Cerebellar nuclear complex (tissue), 1 donor: ENCODE measurements around the gene SHROOM1.

ENCODE experiments used
- DNase-seq, 2 experiments: peaks; one replicate each; lab custom pipeline; 2025; lab: John Stamatoyannopoulos, UW

SHROOM1 gene

DNA sequence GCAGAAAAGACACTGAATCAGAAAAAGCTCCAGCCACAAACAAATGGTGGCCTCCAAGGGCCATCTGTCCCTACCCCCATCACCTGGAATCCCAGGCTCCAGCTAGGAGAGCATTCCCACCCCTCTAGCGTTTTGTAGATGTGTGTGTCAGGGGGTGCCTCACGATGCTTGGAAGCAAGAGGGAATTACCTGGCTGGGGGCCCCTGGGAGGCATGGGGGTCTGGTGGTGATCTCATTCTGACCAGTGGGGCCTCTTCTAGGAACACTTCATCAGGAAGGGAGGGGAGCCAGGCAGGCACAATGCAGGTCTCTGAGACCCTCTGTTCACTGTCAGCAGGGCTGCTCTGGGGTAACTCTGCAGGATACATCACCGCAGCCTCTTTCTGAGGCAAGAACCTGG, 6.0 kb downstream of the SHROOM1 start:
- no peak for DNase-seq

DNA sequence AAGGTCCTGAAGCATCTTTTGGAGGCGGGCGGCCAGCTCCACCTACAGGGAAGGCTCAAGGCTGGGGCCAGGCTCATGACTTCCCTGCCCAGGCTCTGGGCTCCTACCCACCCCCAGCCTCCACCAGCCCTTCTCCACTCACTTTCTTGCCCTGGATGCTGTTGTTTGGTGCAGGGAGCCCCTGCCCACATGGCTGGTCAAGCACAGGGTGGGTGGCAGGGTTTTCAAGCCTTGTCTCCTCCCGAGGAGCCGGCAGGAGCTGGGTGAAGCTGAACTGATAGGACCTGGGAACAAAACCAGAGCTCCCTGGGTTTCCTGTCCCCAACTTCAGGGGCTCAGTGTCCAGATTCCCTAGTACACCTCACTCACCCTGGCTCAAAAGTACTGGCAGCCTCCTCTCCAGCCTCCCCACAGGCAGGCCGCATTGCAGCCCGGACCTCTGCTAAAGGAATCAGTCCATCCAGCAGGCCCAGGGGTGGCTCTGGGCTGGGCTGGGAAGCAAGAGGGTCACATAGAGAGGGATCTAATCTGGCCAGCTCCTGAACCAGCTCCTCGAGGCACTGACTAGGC, 6.9 kb downstream of the SHROOM1 start:
- no peak for DNase-seq

DNA sequence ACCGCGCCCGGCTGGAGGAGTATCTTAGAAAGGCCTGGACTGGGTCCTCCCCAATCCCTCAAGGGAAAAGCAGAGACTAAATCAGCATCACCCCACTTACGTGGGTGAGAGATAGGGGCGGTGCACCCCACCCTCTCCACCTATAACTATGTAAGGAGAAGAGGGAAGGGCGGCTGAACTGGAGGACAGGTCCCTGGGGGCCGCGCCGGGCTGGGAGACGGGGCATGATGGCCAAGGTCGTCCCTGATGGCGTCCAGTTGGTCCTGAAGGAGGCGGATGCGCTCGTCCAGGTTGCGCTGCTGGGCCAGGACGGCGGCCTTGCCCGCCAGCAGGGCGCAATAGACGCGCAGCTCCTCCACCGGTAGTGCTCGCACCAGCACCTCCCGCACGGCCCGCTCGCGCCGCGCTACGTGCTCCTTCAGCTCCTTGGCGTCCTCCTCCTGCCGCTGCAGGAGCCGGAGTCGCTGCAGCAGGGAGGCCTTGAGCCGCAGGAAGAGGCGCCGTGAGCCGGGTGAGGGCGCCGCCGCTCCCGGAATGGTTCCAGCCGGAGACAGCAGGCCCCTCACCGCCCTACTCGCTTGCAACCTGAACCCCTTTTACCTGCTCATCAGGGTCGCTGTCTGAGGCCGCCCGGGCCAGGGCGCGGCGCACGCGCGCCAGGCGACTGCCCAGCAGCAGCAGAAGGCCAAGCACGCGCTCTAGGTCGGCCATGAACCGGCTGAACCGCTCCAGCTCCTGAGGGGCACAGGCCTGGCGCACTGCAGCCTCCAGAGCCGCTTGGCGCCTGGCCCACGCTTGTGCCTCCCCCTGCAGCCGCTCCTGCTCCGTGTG, 7.6 kb downstream of the SHROOM1 start:
- DNase-seq = no peak

DNA sequence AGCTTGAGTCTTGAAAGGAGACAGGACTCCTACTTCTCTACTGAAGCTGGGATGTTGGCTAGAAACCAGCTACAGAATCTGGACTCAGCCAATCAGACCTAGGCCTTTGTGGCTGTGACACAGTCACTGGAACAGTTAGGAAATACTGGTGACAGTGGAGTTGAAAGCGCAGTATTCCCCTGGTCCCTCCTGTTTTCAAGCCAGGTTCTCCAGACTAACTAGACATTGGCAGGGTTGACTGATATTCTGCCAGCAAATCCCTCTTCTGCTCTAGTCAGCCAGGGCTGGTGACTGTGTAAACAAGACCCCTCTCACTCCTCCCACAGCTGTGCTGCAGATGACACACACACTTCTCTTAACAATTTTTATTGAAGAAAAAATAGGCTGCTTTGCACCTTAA, 8.7 kb downstream of the SHROOM1 start:
- no peak for DNase-seq

DNA sequence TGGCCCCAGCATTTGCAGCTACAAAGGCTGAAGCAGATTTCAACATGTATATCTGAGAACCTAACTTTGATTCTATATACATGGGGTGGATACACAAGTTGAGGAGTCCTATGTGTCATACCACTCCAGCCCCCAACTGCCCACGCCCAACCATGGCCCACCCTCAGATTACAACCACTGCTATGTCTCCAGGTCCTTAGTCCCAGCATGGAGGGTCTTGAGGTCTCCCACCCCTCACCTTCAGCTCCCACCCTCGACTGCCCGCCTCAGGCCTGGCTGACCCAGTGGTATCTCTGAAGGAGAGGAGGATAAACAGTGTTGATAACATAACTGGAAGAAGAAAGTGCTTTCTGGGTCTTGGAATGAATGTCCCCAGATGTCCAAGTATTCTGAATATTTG, 9.1 kb downstream of the SHROOM1 start:
- DNase-seq = no peak

DNA sequence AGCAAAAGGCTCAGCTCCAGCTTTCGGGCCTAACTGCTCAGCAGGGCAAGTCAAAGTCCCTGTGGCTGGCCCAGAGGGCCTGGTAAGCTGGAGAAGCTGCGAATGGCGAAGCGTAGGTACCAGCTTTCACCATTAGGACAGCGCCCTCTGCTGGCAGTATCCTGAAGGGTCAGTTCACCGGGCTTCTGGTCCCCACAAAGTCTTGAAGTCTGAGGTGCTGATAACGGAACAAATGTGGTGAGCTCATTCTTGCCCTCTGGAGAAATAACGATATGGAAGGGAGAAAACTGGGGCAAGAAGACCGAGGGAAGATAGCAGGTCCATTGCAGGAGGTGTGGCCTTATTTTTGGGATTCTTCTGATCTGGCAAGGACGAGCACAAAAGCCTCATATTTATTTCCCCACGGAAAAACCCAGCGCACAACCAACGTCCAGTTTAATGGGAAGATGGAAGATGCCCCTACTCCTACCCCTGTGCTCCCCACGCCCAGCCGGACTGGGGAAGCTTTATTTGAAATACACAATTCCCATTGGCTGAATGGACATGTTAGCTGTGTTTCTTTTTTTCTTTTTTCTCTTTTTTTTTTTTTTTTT, 10.2 kb downstream of the SHROOM1 start:
- peak; percentile 9 to 74 for DNase-seq

DNA sequence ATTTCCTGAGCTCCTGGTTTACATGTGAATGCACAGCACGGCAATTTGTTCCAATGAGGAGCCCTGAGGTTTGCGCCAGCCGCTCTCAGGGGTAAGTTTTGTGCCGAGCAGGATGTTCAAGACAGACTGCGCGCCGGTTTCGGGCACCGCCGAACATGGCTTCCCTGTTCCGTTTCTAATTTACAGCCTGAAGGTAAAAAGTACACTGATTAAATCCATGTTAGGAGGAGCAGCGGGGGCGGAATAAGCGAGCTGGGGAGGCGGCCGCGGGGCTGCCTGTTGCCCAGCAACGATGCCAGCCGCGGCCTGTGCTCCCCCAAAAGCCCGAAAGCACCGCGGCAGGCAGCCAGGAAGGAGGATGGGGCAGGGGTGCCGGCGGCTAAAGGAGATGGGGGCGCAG, 11.0 kb downstream of the SHROOM1 start:
- no peak for DNase-seq

DNA sequence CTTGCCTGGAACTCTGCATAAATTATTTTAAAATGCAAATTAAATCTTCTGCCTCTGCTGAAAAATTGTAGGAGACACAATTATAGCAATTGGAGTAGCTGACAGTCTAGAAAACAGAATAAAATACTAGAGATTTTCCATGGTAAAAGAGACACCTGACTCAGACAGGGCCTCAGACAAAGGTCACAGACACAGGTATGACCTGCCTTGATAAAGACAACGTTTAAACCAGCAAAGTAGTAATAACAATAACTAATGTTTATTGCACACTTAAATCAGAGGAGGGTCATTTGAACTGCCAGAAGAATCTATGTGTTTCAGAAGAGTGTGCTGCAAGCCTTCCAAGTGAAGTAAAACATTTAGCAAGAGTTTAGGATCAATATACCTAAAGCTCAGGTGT, 13.4 kb downstream of the SHROOM1 start:
- no peak for DNase-seq

DNA sequence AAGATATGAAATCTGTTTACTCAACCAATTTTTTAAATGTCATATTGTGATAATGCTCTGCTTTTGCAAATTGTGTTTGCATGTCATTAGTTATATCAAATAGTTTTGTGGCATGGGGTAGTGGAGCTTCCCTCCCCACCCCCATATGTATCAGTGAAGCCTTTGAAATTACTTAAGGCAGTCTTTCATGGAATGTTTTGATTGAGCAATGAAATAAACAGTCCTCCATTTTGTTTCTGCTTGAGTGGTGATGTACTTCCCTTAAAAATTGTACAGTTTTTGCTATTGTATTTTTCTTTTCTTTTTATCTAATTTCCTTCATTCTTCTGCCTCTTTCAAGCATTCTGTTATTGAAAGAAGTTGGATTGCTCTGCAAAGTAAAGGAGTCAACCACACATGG, 13.9 kb downstream of the SHROOM1 start:
- DNase-seq = no peak

DNA sequence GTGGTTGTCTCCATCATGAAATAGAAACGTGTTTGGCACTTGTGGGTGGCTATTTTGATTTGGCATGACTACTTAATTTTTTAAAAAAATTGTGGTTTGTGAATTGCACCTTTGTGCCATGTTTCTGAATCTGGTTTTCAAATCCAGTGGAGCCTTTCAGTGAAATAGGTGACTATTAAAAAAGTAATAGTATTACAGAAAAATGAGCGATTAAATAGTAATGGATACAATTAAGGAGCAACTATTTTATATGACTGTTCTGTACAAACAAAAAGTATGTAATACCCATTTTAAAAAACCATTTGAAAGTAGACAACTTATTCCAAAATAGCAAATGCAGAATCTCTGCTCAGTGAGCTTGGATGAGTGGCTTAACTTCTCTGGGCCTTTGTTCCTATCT, 14.4 kb downstream of the SHROOM1 start:
- DNase-seq = no peak

DNA sequence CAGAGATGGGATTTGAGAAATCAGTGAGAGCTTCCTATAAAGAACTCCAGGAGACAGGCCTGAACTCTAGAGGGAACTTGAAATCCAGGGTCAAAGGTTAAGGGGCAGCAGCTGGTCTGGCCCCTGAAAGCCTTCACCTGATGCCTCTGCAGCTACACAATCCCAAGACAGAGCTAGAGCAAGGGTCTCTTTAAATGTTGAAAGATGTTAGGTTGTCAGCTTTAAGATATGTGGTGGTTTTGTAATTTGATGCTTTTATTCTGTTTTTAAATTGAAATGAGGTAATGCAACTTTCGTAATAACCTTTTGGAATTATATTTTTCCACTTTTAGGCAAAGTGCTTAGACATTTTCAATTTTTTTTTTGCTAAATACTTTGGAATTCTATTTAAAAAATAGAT, 15.0 kb downstream of the SHROOM1 start:
- no peak for DNase-seq

DNA sequence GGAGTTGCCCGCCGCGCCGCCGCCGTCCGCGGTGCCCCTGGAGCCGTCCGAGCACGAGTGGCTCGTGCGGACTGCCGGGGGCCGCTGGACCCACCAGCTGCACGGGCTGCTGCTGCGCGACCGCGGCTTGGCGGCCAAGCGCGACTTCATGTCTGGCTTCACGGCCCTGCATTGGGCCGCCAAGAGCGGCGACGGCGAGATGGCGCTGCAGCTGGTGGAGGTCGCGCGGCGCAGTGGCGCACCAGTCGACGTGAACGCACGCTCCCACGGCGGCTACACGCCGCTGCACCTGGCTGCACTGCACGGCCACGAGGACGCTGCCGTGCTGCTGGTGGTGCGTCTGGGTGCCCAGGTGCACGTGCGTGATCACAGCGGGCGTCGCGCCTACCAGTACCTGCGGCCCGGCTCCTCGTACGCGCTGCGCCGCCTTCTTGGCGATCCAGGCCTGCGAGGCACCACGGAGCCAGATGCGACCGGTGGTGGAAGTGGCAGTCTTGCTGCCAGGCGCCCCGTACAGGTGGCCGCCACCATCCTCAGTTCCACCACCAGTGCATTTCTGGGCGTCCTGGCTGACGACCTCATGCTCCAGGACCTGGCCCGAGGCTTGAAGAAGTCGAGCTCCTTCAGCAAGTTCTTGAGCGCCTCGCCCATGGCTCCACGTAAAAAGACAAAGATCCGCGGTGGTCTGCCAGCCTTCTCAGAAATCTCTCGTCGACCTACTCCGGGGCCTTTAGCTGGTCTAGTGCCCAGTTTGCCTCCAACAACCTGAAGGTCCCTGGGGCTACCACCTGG, 15.7 kb downstream of the SHROOM1 start:
- DNase-seq = no peak

DNA sequence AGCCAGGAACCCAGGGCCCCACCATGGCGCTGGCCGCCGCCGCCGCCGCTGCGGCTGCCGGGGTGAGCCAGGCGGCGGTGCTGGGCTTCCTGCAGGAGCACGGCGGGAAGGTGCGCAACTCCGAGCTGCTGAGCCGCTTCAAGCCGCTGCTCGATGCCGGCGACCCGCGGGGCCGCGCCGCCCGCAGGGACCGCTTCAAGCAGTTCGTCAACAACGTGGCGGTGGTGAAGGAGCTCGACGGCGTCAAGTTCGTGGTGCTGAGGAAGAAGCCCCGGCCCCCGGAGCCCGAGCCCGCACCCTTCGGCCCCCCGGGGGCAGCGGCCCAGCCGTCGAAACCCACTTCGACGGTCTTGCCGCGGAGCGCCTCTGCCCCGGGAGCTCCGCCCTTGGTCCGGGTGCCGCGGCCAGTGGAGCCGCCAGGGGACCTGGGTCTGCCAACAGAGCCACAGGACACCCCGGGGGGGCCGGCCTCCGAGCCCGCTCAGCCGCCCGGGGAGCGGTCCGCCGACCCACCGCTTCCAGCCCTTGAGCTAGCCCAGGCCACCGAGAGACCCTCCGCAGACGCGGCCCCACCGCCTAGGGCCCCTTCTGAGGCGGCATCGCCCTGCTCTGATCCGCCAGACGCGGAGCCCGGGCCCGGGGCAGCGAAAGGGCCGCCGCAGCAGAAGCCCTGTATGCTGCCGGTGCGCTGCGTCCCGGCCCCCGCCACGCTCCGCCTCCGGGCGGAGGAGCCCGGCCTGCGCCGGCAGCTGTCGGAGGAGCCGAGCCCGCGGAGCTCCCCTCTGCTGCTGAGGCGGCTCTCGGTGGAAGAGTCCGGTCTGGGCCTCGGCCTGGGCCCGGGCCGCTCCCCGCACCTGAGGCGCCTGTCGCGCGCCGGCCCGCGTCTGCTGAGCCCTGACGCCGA, 16.6 kb downstream of the SHROOM1 start:
- DNase-seq = no peak

DNA sequence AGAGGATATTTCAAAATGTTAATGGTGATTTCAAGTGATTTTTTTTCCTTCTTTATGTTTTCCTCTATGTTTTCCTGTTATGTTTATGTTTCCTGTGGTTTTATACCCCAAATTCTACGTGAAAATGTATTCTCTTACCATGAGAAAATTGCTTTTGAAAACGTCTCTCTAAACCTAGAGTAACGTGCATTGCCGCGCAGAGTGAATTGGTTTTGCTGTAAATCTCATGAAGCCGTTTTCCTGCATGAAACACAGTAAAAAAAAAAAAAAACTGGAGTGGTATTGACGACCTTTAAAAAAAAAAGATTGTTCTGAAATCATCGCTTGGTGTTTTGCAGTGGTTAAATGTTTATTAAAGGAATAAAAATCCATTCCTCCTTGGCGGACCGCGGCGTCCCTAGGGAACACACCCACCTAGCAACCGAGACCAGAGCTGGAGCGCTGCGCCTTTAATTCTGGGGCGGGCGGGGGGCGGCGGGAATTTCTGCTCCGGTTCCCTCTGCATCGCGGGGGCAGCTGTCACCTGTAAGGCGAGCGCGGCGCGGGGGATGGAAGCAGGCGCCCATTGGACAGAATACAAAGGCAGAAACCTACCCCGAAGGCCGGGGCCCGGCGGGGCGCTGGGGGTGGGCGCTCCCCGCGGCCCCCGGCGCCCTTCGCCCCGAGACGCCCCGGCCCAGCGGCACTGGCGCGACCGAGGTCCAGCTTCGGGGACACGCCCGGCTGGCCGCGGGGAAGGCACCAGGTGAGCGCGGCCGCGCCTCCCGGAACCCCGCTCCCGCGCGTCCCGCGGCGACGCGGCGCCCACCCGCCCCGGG, 17.5 kb downstream of the SHROOM1 start, which contains the start of gene SOWAHA:
Gene SOWAHA, plus strand, starts transcription at position 522 of the 818 bp plus-strand sequence. CDS start 320 bp downstream, outside the sequence.
- DNase-seq = peak in 1 of 2 experiments; percentile 63

DNA sequence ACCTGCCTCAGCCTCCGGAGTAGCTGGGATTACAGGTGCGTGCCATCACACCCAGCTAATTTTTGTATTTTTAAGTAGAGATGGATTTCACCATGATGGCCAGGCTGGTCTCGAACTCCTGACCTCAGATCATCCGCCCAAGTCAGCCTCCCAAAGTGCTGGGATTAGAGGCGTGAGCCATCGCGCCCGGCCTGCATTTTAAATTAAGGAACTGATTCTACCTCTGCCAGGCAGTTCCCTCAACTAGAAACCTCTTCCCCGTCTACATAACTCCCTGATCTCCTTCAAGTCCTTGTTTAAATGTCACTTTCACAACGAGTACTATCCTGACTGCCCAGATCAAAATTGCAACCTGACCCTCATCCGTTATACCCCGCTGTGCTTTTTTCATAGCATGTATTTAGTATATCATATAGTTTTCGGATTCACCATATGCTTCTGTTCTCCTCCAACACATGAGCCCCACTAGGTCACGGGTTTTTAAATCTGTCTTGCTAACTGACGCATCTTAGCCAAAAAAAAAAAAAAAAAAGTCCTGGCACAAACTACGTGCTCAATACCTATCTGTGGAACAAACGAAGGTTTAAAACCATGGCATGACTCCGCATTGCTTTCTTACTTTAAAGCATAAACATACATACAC, 18.2 kb downstream of the SHROOM1 start:
- peak in 1 of 2 experiments; percentile 28 for DNase-seq

DNA sequence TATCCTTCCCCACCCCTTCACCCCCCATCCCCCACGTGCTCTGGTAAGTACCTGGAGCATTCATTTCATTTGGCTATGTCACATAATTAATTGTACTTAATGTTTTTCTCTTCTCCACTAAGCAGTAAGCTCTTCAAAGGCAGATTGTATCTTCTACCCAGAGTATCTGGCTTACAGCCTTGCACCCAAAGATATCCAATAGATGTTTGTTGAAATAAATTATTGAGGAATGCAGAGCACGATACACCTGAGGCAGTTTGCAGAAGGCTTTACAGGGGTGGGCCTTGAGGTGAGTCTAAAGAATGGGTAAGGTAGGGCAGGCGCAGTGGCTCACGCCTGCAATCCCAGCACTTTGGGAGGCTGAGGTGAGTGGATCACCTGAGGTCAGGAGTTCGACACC, 19.8 kb downstream of the SHROOM1 start:
- no peak for DNase-seq

DNA sequence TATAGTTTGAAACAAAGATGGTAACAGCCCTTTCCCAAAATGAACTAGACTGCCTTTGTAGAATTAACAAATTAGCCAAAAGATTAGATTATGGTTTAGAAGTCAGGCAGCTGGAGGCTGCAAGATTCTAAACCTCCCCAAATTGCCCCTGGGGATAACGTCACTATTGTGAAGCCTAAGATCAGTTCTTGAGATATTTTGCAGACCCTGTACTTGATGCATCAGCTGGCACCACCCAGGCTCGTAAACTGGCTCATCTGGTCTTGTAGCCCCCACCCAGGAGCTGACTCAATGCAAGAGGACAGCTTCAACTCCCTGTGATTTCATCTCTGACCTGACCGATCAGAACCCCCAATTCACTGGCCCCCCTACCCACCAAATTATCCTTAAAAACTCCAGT, 21.6 kb downstream of the SHROOM1 start:
- DNase-seq = no peak

DNA sequence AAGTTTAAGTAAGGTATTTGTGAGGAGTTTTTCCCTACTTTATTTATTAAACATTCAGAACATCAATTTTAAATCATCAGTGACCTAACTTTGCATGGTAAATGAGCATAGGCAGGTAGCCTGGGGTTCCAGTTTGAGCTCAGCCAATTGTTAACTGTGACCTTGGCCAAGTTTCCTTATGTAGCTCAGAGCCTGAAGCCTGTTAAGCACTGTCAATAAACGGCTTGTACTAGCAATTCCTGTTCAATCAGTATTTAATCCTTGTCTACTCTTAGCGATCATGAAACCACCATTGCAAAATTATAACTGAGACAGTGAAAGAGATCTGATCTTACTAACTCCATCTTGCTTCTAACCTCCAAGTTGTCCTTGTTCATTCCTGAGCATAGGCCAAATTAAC, 22.0 kb downstream of the SHROOM1 start:
- no peak for DNase-seq

DNA sequence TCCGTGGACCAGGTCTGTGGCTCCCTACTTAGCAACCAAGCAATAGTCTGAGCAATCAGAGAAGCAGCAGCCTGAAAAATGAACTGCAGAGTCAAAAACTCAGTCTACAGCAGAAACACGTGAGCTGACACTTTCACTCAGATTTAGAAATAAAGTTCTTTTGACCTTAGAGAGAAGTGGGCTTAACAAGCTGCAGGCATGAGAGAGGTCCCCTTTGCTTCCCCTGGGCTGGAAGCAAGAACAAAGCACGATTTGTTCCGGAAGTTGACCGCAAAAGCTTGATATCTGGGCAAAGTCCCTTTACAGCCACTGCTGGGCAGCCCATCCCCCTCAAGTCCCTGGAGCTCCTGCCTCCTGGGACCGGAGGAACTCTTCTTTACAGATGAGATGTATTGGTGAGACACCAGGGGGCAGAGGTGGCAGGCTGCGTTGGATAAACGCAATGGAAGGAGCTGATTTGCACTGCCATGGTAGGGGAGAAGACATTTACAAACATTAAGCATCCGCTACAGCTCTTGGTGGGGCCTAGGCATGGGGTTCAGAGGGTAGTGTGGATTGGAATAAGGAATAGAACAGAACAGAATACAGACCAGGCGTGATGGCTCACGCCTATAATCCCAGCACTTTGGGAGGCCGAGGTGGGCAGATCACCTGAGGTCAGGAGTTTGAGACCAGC, 23.1 kb downstream of the SHROOM1 start:
- no peak for DNase-seq
